Measurements from ENCODE around the gene FAM241B. TPM values are rescaled to one million over a fixed set of nuclear protein-coding genes. Genes with fewer than 3 reads are reported as not detected.
A peak's percentile ranks its signal among the peaks of the same experiment; 100 is the strongest.

FAM241B gene
- total and polyA plus RNA-seq, 2 donors from 2014 or later: 7.6 to 23.7 TPM

- Histone ChIP-seq H3K9ac (ENCODE audit: low read length in 3 of 3) (no peak overlapping the region), H3K4me1 (ENCODE audit: control insufficient read depth in 2 of 3, insufficient read depth in 2 of 3, low read depth in 1 of 3, low read length in 3 of 3) (no peaks in the 10 kb centered on the region), H3K36me3 (ENCODE audit: control insufficient read depth in 2 of 3, insufficient read depth in 3 of 3, low read length in 3 of 3) (no peaks in the 10 kb centered on the region), H3K9me3 (ENCODE audit: control insufficient read depth in 2 of 3, insufficient read depth in 1 of 3, low read length in 3 of 3) (no peaks in the 10 kb centered on the region), H3K27me3 (ENCODE audit: control insufficient read depth, insufficient read depth, low read length) (no peaks in the 10 kb centered on the region), H3K27ac (ENCODE audit: low read depth in 2 of 2, low read length in 2 of 2) (no peak overlapping the region), H3K4me3 (ENCODE audit: low read length in 3 of 3) (no peak overlapping the region)
- peak; percentile 39 to 77 (median 71) for DNase-seq
- TF ChIP-seq CTCF (IDR thresholded peaks at IDR 0.05; ENCODE audit: borderline replicate concordance, extremely low read depth, insufficient read depth): no peak
- no peak for FAIRE-seq
- intact Hi-C loops (cut with DNase I): no loop called here
Observed at GRCh38 chr10:69655124-69655867, 25.2 kb downstream of the FAM241B start.

DNA sequence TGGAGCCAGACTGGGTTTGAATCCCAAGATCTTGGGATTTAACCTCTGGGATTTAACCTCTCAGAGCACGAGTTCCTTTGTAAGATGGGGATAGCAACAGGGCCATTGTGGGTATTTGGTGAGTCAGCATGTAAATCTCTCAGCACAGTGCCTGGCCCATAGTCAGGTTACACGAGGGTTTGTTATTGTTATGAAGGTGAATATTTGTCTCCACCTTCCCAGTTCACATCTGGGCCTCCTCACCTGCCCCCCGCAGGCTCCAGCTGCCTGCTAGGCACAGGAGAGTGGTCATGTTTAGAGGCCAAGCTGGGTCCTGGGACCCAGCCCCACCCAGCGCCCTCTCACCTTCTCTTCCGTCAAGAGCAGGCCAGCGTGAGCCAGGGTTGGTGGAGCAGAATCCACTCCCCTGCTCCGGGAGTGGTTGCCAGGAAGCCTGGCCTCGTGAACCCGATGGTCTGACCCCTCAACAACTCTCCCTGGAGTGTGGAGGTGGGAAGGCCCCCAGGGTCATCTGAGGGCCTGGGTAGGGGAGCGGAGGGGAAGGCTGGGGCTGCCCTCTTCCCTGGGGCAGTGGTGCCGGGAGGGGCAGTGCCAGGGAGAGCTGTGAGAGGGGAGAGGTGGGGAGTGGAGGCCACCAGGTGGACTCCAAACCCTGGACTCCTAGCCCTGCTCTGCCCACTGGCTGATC lies 26.0 kb downstream of the FAM241B start:
- intact Hi-C loops (cut with DNase I): no loop called here
- no peak overlapping the region for H3K27ac ChIP-seq (ENCODE audit: low read depth in 2 of 2, low read length in 2 of 2)
- DNase-seq (no peak), FAIRE-seq (no peak)
- no peak for TF ChIP-seq CTCF (IDR thresholded peaks at IDR 0.05; ENCODE audit: borderline replicate concordance, extremely low read depth, insufficient read depth)
- H3K36me3 ChIP-seq (ENCODE audit: control insufficient read depth in 2 of 3, insufficient read depth in 3 of 3, low read length in 3 of 3): no peaks in the 10 kb centered on the region
- H3K9ac ChIP-seq (ENCODE audit: low read length in 3 of 3): no peak overlapping the region
- no peaks in the 10 kb centered on the region for H3K4me1 ChIP-seq (ENCODE audit: control insufficient read depth in 2 of 3, insufficient read depth in 2 of 3, low read depth in 1 of 3, low read length in 3 of 3)
- H3K27me3 ChIP-seq (ENCODE audit: control insufficient read depth, insufficient read depth, low read length): no peaks in the 10 kb centered on the region
- no peak overlapping the region for H3K4me3 ChIP-seq (ENCODE audit: low read length in 3 of 3)
- H3K9me3 ChIP-seq (ENCODE audit: control insufficient read depth in 2 of 3, insufficient read depth in 1 of 3, low read length in 3 of 3): no peaks in the 10 kb centered on the region

DNA sequence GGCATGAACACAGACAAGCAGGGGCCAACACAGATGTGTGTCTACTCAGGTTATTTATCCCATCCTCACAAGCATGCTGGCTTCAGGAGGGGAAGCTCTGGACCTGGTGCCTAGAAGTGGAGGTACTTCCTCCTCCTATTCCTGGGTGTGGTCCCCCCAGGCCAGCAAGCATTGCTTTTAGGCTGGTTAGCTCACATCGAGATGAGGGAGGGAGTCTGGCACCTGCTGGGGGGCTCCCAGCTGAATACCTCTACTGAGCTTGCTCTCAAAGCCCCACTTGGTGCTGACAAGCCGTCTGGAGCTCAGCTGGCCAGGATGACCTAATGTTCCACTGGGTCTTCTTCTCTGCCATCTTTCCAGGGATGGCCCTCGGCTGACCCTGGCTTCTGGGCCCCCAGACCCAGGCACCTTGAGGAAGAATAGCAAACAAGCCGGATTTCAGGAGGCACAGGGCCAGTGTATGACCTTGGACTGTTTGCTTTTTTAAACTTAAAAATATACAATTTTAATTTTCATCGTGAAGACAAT lies 26.8 kb downstream of the FAM241B start:
- Histone ChIP-seq H3K4me3 (ENCODE audit: low read length in 3 of 3) (no peak overlapping the region), H3K9me3 (ENCODE audit: control insufficient read depth in 2 of 3, insufficient read depth in 1 of 3, low read length in 3 of 3) (no peaks in the 10 kb centered on the region), H3K9ac (ENCODE audit: low read length in 3 of 3) (no peak overlapping the region), H3K27ac (ENCODE audit: low read depth in 2 of 2, low read length in 2 of 2) (no peak overlapping the region), H3K27me3 (ENCODE audit: control insufficient read depth, insufficient read depth, low read length) (no peaks in the 10 kb centered on the region), H3K4me1 (ENCODE audit: control insufficient read depth in 2 of 3, insufficient read depth in 2 of 3, low read depth in 1 of 3, low read length in 3 of 3) (no peaks in the 10 kb centered on the region), H3K36me3 (ENCODE audit: control insufficient read depth in 2 of 3, insufficient read depth in 3 of 3, low read length in 3 of 3) (no peaks in the 10 kb centered on the region)
- no peak for TF ChIP-seq CTCF (IDR thresholded peaks at IDR 0.05; ENCODE audit: borderline replicate concordance, extremely low read depth, insufficient read depth)
- no peak for FAIRE-seq
- intact Hi-C loops (cut with DNase I): no loop called here
- DNase-seq: no peak

All from kidney (tissue), 14 donors.